DMS114 treated with DMSO at 0.1 percent for 48 hours (cell line): ENCODE measurements around the gene PRKCB.

ENCODE experiments used
- DNase-seq: peaks from one replicate; lab custom pipeline; 2025; ENCODE audit not compliant: unreplicated experiment; lab: John Stamatoyannopoulos, UW

PRKCB gene

GRCh38 chr16:24118126-24118821 lies 282.5 kb downstream of the PRKCB start:
- DNase-seq, result no peak

GRCh38 chr16:24119807-24120206 lies 284.0 kb downstream of the PRKCB start:
- DNase-seq, result no peak

- no peak for DNase-seq
Observed at GRCh38 chr16:24123275-24123674, 287.5 kb downstream of the PRKCB start.

DNA sequence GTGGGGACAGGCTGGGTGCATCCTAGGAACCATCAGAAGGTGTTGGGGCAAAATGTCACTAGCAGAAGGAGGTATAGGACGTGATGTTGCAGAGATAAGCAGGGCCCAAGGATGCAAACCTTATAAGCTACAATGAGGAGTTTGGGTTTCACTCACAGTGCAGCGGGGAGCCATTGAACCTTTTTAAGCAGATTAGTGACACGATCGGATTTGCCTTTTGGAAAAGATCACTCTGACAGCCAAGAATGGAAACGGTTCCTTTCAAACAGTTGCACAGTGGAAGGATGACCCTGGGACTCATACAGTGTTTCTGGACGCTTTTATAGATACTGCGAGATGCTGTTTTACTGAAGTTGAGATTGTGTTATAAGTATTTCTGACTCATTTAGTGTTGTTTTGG lies 288.5 kb downstream of the PRKCB start:
- no peak for DNase-seq

DNA sequence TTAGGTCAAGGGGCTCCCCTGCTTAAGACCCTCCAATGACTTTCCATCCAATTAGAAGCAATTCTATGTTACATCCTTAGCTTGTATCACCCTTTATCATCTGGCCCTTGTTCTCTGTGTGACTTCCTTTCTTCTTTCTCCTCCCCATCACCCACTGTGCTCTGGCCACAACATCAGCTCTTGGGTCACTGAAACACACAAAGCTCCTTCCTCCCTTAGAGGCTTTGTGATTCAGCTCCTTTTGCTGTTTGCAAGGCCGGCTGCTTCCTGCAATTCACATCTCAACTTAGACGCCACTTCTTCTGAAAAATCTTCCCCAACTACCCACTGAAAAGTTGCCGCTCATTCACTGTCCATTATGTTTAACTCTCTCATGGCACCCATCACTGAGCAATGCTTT lies 289.4 kb downstream of the PRKCB start:
- DNase-seq, result no peak

- no peak for DNase-seq
Observed at GRCh38 chr16:24129412-24129918, 293.7 kb downstream of the PRKCB start.

DNA sequence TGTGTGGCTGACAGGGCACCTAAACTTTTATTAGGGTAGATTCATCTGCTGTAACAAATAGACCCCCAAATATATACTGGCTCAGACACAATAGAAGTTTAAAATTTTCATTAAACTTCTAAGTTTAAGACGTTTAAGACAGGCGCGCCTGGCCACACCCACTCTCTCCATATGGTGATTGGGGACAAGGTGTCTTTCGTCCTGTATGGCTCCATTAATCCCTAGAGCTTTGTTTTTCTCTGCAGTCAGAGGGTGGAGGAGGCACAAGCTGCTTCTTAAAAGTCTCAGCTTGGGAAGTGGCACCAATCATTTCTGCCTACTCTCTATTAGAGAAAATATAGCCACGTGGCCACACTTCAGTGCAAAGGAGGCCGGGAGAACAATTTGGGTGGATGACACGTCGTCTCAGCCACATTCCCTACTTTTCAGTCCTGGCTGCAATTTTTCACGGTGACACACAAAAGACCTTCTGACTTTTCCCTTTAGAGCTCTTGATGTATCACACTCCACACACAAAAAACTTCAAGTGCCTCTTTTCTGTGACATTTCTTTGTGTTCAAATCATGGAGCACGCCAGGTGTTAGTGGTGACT lies 294.8 kb downstream of the PRKCB start:
- DNase-seq, result no peak

DNA sequence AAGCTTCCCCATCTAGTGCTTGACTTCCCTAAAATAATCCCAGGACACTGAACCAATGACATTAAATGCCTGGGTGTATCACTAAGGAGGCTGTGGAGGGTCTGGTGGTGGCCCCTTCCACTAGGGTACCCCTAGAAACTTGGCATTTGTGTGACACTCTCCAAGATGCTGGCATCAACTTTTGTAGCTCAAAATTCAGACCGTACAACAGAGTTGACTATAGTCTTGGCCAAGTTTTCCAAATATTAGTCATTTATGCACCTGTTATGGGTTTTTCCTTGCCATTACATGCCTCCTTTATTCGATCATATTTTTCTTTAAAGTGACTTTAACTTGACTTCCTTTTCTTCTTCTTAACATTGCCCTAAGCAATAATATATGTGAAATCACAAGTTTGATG lies 295.5 kb downstream of the PRKCB start:
- no peak for DNase-seq

GRCh38 chr16:24132048-24132796 lies 296.4 kb downstream of the PRKCB start:
- no peak for DNase-seq

GRCh38 chr16:24132797-24133155 lies 297.0 kb downstream of the PRKCB start:
- no peak for DNase-seq

- DNase-seq, result no peak
Observed at GRCh38 chr16:24135624-24136565, 300.1 kb downstream of the PRKCB start.

DNA sequence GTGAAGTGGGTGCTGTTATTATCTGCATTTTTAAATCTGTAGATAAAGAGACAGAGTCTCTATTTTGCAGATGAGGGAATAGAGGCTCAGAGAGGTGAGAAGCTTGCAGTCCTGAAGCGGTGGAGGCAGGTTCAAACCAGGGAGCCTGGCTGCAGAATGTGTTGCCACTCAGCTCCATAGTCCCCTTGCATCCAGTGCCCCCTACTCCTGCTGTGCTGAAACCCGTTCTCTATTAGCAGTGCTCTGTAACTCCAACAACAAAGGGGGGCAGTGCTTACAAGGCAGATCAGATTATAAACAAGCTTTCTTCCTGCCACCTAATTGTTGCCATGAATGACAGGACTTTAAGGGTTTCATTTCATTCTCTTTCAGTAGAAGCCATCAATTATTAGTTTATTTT lies 302.2 kb downstream of the PRKCB start:
- no peak for DNase-seq

DNA sequence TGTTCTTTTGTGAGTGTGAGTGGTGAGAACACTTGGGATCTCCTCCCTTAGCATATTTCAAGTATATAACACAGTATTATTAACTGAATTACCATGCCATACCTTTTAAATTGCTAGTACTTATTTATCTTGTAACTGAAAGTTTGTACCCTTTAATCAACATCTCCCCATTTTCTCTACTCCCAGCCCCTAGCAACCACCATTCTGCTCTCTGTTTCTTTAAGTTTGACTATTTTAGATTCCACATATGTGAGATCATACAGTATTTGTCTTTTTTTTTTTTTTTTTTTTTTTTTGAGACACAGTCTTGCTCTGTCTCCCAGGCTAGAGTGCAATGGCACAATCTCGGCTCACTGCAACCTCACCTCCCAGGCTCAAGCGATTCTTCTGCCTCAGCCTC lies 302.8 kb downstream of the PRKCB start:
- no peak for DNase-seq

- no peak for DNase-seq
Observed at GRCh38 chr16:24139282-24139681, 303.5 kb downstream of the PRKCB start.

GRCh38 chr16:24140730-24141129 lies 304.9 kb downstream of the PRKCB start:
- no peak for DNase-seq

DNA sequence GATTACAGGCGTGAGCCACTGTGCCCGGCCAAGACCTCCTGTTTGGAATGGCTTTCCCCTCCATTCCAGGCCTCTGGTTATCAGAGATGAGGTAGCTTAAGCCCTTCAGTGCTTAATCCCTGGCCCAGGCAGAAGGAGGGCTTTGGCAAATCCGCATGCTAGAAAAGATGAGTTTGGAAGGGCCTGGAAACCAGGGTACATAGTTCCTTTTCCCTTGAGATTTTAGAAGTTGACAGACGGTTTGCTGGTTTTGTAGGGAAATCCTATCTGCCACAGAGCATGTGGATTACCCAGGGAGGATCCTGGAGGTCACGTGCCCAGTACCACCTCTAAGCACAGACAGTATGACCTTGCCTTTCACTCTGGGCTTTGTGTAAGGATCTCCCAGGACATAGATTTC lies 305.7 kb downstream of the PRKCB start:
- no peak for DNase-seq

- no peak for DNase-seq
Observed at GRCh38 chr16:24141917-24142316, 306.1 kb downstream of the PRKCB start.

GRCh38 chr16:24145927-24146326 lies 310.1 kb downstream of the PRKCB start:
- no peak for DNase-seq

- DNase-seq, result no peak
Observed at GRCh38 chr16:24146518-24146917, 310.7 kb downstream of the PRKCB start.

- no peak for DNase-seq
Observed at GRCh38 chr16:24149102-24149501, 313.3 kb downstream of the PRKCB start.

- DNase-seq, result no peak
Observed at GRCh38 chr16:24150282-24150681, 314.5 kb downstream of the PRKCB start.
